Smooth muscle cell (in vitro differentiated cells): ENCODE data around the gene GARIN5A. TPM values are rescaled to one million over a fixed set of nuclear protein-coding genes. Genes with fewer than 3 reads are reported as not detected.

Experiments
- DNase-seq: peaks from one replicate; lab custom pipeline; 2025; ENCODE audit not compliant: unreplicated experiment; lab: John Stamatoyannopoulos, UW
- H2AFZ ChIP-seq: fragments of 200-600 bp; sonication (generic); 2 replicates; pipeline ENCODE4 v1.6.0; 2016; ENCODE audit warnings: antibody characterized with exemption, low read depth, mild to moderate bottlenecking
- H3F3A ChIP-seq: fragments of 200-600 bp; sonication (generic); 2 replicates; pipeline ENCODE4 v1.6.0; 2017; ENCODE audit warnings: antibody characterized with exemption, low read depth
- H3K27ac ChIP-seq: fragments of 200-600 bp; sonication (generic); 2 replicates; pipeline ENCODE4 v1.5.1; 2016; ENCODE audit warnings: low read depth, mild to moderate bottlenecking
- H3K27me3 ChIP-seq: fragments of 200-600 bp; sonication (generic); 2 replicates; pipeline ENCODE4 v1.6.1; 2016; ENCODE audit warnings: low read depth, mild to moderate bottlenecking
- H3K36me3 ChIP-seq: fragments of 200-600 bp; sonication (generic); 2 replicates; pipeline ENCODE4 v1.5.1; 2016; ENCODE audit warnings: low read depth
- H3K4me1 ChIP-seq: fragments of 200-600 bp; sonication (generic); 2 replicates; pipeline ENCODE4 v1.5.1; 2016; ENCODE audit warnings: low read depth
- H3K4me2 ChIP-seq: fragments of 200-600 bp; sonication (generic); 2 replicates; pipeline ENCODE4 v1.6.0; 2016; ENCODE audit warnings: mild to moderate bottlenecking
- H3K4me3 ChIP-seq: fragments of 200-600 bp; sonication (generic); 2 replicates; pipeline ENCODE4 v1.5.1; 2016; ENCODE audit warnings: mild to moderate bottlenecking
- H3K79me2 ChIP-seq: fragments of 200-600 bp; sonication (generic); 2 replicates; pipeline ENCODE4 v1.6.0; 2016; ENCODE audit warnings: low read depth, mild to moderate bottlenecking
- H3K9ac ChIP-seq: fragments of 200-600 bp; sonication (generic); 2 replicates; pipeline ENCODE4 v1.6.0; 2016; ENCODE audit warnings: low read depth
- H3K9me3 ChIP-seq: fragments of 200-600 bp; sonication (generic); replicated peaks from 2 replicates; pipeline ENCODE4 v1.5.1; 2016; ENCODE audit warnings: low read depth
- H4K20me1 ChIP-seq: fragments of 200-600 bp; sonication (generic); 2 replicates; pipeline ENCODE4 v1.6.0; 2016; ENCODE audit warnings: low read depth
- CTCF ChIP-seq: fragments of 200-600 bp; sonication (generic); IDR thresholded peaks from 2 replicates; pipeline ENCODE4 v1.5.1; 2017; ENCODE audit warnings: borderline replicate concordance, mild to moderate bottlenecking, antibody characterized with exemption; ENCODE audit not compliant: insufficient read depth, poor library complexity, severe bottlenecking
- WGBS: methylation state at CpG from one replicate; pipeline ENCODE4 v1.1.7; 2016; ENCODE audit warnings: low lambda C conversion rate; 5-methylcytosine and 5-hydroxymethylcytosine counted together
- polyA plus RNA-seq: library from polyadenylated mRNA; unstranded; fragments of >200 nt; fragmentation: Nextera tagmentation; extraction: Ambion mirVana; gene quantifications from 2 replicates; pipeline ENCODE4 v1.2.1, GENCODE V29; 2016
- total RNA-seq: library from RNA; depleted of rRNA; stranded (reverse); fragments of >200 nt; gene quantifications from 2 replicates; pipeline ENCODE4 v1.2.3, GENCODE V29; 2014

GARIN5A gene
- total and polyA plus RNA-seq, 2 experiments from 2014 or later = 1.7 to 2.1 TPM

DNA sequence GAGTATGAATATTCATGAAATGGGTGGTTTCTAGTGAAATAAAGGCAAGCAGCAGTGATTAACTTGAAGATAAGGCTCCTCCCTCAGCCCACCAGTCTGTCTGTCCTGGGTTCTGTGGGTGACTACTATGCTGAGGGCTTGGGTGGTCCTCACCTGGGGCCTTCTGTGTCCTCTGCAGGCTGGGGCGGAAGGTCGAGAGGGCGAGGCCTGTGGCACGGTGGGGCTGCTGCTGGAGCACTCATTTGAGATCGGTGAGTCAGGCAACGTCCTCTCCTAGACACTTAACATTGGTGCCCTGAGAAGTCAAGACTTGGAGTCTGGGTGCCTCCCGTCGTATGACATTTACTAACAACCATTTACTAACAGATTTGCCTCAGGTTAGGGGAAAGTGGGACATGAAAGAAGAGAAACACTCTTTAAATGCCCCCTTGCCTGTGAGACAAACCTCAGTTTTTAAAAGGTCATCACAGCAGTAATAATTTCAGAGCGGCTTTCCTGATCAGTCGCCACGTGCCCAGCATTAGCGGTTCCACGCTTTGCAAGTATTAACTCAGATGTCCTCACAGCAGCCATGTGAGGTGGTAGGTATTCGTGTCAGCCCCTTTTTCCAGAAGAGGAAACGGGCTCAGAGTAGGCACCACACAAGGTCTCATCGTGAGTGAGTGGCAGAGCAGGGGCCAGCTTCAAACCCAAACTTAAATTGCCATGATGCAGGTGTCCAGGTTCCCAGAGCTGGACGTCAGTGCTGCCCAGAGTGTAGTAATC lies 1.3 kb upstream of the GARIN5A start:
- no peak for DNase-seq
- Histone ChIP-seq H3K79me2 (peaks cover 16% of the 10 kb centered on the region), H3K27ac (no peak overlapping the region), H3K36me3 (no peaks in the 10 kb centered on the region), H3F3A (peaks cover 6% of the 10 kb centered on the region), H4K20me1 (peaks cover 24% of the 10 kb centered on the region), H3K4me3 (peak overlapping the region; percentile 97), H3K4me1 (peaks cover 7% of the 10 kb centered on the region), H2AFZ (no peak overlapping the region), H3K27me3 (no peaks in the 10 kb centered on the region), H3K4me2 (peak overlapping the region; percentile 98), H3K9me3 (no peaks in the 10 kb centered on the region), H3K9ac (no peak overlapping the region)
- no peak for TF ChIP-seq CTCF
- 94% methylated on average over 17 of the region's 17 CpGs for WGBS

DNA sequence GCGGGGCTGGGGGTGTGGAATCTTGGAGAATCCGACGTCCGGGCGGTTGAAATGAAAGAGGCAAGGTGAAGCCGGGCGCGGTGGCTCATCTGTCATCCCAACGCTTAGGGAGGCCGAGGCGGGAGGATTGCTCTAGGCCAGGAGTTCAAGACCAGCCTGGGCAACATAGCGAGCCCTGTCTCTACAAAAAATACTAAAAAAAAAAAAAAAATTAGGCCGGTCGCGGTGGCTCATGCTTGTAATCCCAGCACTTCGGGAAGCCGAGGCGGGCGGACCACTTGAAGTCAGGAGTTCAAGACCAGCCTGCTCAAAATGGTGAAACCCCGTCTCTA lies 225 bp upstream of the GARIN5A start:
- no peaks in the 10 kb centered on the region for H3K36me3 ChIP-seq
- 24% methylated on average over 20 of the region's 20 CpGs for WGBS
- H3K4me2 ChIP-seq = peak overlapping the region; percentile 98
- H3K79me2 ChIP-seq = peaks cover 16% of the 10 kb centered on the region
- DNase-seq = no peak
- peak overlapping the region; percentile 97 for H3K4me3 ChIP-seq
- peak overlapping the region; percentile 100 for H2AFZ ChIP-seq
- peaks cover 6% of the 10 kb centered on the region for H3F3A ChIP-seq
- H3K27me3 ChIP-seq = no peaks in the 10 kb centered on the region
- peaks cover 24% of the 10 kb centered on the region for H4K20me1 ChIP-seq
- H3K9ac ChIP-seq = peak overlapping the region; percentile 85
- peaks cover 7% of the 10 kb centered on the region for H3K4me1 ChIP-seq
- TF ChIP-seq CTCF = no peak
- no peaks in the 10 kb centered on the region for H3K9me3 ChIP-seq
- H3K27ac ChIP-seq = no peak overlapping the region

DNA sequence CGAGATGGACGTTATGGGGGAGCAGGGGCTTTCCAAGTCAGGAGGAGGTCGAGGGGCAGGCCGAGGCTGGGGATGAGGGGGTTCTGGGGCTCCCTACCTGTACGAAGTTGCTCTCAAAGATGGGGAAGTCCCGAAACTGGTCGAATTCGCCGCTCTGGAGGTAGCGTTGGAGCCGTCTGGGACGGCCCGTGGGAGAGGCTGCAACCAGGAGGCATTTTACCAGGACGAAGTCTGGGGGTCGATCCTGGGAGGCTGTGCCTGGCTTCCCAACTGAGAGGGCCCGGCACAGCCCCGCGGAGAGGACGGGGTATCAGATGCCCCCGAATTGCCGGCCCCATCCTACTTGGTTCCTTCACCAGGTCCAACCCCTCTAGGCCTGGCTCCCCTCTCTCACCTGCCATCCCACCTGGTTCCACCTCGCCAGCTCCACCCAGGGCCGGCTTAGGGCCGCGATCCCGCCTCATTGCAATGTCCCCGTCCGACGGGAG lies 868 bp downstream of the GARIN5A start:
- peaks cover 7% of the 10 kb centered on the region for H3K4me1 ChIP-seq
- H4K20me1 ChIP-seq = peaks cover 24% of the 10 kb centered on the region
- no peak for TF ChIP-seq CTCF
- no peaks in the 10 kb centered on the region for H3K9me3 ChIP-seq
- H3K27me3 ChIP-seq = no peaks in the 10 kb centered on the region
- H2AFZ ChIP-seq = no peak overlapping the region
- peak overlapping the region; percentile 97 for H3K4me3 ChIP-seq
- H3K79me2 ChIP-seq = peaks cover 16% of the 10 kb centered on the region
- no peak overlapping the region for H3K4me2 ChIP-seq
- H3K27ac ChIP-seq = no peak overlapping the region
- H3F3A ChIP-seq = peaks cover 6% of the 10 kb centered on the region
- H3K9ac ChIP-seq = no peak overlapping the region
- no peaks in the 10 kb centered on the region for H3K36me3 ChIP-seq
- 70% methylated on average over 18 of the region's 29 CpGs for WGBS
- DNase-seq = no peak
